Measurements from ENCODE around the gene MAPT.

DNA sequence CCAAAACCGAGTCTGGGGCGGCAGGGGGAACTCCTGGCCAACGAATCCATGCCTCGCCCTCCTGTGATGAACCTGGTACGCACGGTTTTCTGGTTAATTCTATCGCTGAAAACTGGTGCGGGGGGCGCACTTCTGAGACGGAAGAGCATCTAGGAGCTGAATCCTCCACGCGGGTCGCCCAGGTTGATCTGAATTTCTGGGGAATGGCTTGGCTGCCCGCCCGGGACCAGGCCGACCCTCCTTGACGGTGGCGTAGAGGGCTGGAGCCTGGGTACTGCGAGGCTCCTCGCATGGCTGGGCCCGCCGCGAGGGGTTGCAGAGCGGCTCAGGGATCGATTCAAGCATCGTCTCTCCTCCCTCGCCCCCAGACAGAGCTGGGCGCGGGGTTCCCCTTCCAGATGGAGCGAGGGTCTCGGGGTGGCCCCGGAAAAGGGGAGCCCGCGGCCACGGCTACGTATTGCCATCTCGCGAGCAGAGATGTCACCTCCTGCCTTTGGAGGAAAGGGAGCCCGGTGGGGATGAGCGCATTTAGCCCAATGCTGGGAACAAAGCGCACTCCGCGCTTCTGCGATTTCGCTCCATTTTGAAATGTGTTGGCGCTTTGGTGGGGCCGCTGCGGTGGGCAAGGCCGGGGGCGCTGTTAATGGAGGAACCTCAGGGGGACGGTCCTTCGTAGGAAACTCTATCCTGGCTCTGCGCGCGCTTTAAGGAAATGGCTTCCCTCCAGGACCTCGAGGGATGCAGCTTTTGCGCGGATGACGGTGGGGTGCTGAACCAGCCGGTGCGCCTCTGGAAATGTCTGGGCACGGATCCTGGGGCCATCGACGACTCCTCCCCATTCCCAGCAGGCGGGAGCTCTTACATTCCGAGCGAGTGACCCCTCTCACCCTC, 2.7 kb downstream of the MAPT start:
- TF ChIP-seq, protein P1, sequence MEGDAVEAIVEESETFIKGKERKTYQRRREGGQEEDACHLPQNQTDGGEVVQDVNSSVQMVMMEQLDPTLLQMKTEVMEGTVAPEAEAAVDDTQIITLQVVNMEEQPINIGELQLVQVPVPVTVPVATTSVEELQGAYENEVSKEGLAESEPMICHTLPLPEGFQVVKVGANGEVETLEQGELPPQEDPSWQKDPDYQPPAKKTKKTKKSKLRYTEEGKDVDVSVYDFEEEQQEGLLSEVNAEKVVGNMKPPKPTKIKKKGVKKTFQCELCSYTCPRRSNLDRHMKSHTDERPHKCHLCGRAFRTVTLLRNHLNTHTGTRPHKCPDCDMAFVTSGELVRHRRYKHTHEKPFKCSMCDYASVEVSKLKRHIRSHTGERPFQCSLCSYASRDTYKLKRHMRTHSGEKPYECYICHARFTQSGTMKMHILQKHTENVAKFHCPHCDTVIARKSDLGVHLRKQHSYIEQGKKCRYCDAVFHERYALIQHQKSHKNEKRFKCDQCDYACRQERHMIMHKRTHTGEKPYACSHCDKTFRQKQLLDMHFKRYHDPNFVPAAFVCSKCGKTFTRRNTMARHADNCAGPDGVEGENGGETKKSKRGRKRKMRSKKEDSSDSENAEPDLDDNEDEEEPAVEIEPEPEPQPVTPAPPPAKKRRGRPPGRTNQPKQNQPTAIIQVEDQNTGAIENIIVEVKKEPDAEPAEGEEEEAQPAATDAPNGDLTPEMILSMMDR (conservative IDR thresholded peaks at IDR 0.05; ENCODE audit: low read depth, low read length): no peak
- TF ChIP-seq, protein P2, sequence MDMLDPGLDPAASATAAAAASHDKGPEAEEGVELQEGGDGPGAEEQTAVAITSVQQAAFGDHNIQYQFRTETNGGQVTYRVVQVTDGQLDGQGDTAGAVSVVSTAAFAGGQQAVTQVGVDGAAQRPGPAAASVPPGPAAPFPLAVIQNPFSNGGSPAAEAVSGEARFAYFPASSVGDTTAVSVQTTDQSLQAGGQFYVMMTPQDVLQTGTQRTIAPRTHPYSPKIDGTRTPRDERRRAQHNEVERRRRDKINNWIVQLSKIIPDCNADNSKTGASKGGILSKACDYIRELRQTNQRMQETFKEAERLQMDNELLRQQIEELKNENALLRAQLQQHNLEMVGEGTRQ (IDR thresholded peaks at IDR 0.05; ENCODE audit: low read depth, low read length): no peak
- TF ChIP-seq RAD21 (IDR thresholded peaks at IDR 0.05; ENCODE audit: low read length) (no peak), POLR2A (IDR thresholded peaks at IDR 0.05; ENCODE audit: low read depth, low read length) (no peak), MAZ (IDR thresholded peaks at IDR 0.05; ENCODE audit: borderline replicate concordance, low read depth, low read length) (no peak)

All from IMR-90 (cell line).